ENCODE data around the gene JAKMIP1.

GRCh38 chr4:6197433-6198174 lies 2.7 kb downstream of the JAKMIP1 start:
- TF ChIP-seq, protein P1, sequence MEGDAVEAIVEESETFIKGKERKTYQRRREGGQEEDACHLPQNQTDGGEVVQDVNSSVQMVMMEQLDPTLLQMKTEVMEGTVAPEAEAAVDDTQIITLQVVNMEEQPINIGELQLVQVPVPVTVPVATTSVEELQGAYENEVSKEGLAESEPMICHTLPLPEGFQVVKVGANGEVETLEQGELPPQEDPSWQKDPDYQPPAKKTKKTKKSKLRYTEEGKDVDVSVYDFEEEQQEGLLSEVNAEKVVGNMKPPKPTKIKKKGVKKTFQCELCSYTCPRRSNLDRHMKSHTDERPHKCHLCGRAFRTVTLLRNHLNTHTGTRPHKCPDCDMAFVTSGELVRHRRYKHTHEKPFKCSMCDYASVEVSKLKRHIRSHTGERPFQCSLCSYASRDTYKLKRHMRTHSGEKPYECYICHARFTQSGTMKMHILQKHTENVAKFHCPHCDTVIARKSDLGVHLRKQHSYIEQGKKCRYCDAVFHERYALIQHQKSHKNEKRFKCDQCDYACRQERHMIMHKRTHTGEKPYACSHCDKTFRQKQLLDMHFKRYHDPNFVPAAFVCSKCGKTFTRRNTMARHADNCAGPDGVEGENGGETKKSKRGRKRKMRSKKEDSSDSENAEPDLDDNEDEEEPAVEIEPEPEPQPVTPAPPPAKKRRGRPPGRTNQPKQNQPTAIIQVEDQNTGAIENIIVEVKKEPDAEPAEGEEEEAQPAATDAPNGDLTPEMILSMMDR (IDR thresholded peaks at IDR 0.05), result no peak
- no peak for TF ChIP-seq EP300 (IDR thresholded peaks at IDR 0.05)
